ENCODE results near the gene SLC38A8.

GRCh38 chr16:84040823-84041820, 1.5 kb downstream of the SLC38A8 start:
- TF ChIP-seq, protein P1, sequence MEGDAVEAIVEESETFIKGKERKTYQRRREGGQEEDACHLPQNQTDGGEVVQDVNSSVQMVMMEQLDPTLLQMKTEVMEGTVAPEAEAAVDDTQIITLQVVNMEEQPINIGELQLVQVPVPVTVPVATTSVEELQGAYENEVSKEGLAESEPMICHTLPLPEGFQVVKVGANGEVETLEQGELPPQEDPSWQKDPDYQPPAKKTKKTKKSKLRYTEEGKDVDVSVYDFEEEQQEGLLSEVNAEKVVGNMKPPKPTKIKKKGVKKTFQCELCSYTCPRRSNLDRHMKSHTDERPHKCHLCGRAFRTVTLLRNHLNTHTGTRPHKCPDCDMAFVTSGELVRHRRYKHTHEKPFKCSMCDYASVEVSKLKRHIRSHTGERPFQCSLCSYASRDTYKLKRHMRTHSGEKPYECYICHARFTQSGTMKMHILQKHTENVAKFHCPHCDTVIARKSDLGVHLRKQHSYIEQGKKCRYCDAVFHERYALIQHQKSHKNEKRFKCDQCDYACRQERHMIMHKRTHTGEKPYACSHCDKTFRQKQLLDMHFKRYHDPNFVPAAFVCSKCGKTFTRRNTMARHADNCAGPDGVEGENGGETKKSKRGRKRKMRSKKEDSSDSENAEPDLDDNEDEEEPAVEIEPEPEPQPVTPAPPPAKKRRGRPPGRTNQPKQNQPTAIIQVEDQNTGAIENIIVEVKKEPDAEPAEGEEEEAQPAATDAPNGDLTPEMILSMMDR (IDR thresholded peaks at IDR 0.05) = no peak
- TF ChIP-seq POLR2A (IDR thresholded peaks at IDR 0.05) = no peak
- no peak for TF ChIP-seq EP300 (IDR thresholded peaks at IDR 0.05)
